ENCODE data around the gene CD52.

- TF ChIP-seq, protein P1, sequence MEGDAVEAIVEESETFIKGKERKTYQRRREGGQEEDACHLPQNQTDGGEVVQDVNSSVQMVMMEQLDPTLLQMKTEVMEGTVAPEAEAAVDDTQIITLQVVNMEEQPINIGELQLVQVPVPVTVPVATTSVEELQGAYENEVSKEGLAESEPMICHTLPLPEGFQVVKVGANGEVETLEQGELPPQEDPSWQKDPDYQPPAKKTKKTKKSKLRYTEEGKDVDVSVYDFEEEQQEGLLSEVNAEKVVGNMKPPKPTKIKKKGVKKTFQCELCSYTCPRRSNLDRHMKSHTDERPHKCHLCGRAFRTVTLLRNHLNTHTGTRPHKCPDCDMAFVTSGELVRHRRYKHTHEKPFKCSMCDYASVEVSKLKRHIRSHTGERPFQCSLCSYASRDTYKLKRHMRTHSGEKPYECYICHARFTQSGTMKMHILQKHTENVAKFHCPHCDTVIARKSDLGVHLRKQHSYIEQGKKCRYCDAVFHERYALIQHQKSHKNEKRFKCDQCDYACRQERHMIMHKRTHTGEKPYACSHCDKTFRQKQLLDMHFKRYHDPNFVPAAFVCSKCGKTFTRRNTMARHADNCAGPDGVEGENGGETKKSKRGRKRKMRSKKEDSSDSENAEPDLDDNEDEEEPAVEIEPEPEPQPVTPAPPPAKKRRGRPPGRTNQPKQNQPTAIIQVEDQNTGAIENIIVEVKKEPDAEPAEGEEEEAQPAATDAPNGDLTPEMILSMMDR (IDR thresholded peaks at IDR 0.05; ENCODE audit: low read depth, low read length), result no peak
- TF ChIP-seq EZH2phosphoT487 (IDR thresholded peaks at IDR 0.05; ENCODE audit: low read depth), result no peak
Observed at GRCh38 chr1:26320896-26321295, 3.1 kb downstream of the CD52 start.
